Kasumi-1 (cell line): ENCODE results near the gene KCNN3.

Source experiments
- DNase-seq, 2 experiments: peaks; one replicate each; lab custom pipeline; 2025; lab: John Stamatoyannopoulos, UW

Gene KCNN3

DNA sequence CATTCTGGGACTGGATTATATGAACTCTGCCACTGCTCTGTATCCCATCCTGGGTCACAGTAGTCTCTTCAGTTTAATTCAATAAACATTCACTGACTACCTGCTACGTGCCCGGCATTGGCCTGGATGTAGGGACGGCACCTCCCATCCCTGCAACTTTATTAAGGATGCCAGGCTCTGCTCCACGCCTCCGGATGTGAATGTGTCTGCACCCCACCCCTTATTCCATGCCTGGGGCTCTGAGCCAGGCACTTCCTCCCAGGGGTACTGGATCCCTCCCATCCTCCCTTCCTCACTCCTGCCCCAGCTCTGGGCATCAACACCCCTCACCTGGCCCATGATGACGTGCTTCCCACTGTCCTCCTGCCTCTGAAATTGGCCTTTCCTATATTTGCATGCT, 53.7 kb downstream of the KCNN3 start:
- no peak for DNase-seq

DNA sequence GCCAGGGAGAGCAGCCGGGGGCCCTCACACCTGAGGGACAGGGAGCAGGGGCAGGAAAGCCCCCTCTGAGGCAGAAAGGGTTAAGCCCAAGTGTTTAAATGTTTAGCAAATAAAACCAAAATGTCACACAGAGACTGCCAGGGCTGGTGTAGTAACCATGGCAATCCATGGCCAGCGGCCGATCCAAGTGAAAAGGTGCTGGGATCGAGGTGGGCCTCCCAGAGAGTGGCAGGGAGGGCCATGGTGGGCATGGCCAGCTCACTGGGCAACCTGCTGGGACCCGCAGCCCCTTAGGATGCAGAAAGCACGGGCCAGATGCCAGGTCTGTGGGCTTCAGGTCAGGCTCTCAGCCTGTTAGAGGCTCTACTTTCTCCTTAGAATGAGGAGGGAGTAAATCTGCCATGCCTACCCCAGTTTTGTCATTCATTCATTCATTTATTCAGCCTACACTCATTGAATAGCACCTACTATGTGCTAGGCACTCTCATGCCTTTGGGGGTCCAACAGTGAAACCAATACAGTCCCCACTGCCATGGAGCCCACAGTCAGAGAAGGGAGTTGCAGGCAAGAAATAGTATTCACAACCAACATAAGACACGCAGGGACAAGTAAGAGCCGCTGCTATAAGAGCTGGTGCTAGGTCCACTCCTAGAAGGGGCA, 56.1 kb downstream of the KCNN3 start:
- DNase-seq, result no peak

DNA sequence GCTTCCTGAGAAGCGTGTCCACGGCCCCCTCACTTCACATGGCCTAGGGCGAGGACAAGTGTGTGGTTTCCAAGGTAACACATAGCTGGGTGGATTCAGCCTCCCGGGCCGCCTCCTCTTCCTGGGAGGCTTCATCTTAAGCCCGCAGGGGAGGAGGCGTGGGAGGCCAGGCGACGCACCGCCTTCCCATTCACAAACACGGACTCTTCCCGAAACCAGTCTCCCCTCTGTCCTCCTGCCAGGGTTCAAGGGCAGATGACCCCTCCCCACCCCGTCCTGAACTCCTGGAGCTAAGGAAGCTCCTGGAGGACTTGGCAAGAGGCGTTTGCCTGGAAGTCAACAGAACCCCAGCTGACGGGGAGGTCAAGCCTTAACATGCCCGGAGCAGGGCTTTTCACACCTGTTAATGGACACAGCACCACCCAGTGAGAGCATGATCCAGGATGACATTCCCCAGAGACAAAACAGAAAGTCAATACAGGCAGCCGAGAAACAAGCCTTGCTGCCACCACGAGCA, 56.7 kb downstream of the KCNN3 start:
- DNase-seq, result no peak

DNA sequence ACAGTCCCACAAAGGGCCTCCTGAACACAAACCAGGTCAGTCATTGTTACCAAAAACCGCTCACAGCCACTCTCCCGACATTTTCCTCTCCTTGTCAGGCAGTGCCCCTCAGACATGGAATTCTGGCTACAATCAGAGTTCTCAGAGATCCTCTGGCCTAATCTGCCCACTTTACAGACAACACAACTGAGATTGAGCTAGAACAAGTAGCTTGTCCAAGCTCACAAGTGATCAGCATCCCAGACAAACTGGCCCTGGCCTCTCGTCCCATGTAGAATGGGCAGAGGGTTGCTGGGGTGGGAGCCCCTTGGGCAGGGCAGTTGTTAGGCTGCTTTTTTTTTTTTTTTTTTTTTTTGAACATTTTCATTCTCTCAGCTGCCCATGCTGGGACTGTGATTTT, 57.2 kb downstream of the KCNN3 start:
- no peak for DNase-seq

DNA sequence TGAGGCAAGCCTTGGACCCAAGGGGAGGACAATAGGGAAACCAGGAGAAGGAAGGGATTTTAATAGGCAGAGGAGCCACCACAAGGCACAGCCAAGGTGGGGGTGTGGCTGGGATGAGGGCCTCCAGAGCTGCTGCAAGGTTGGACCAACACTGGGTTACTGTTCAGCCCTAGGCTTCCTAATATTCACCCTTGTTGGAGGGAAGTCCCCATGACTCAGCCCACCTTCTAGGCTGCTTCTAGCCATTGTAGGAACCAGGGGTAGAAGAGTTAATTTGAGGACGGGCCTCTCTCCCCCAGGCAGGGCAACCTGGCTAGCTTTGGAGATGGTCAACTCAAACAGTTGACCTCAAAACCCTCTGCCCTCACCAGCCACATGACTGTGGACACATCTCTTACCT, 59.5 kb downstream of the KCNN3 start:
- no peak for DNase-seq

DNA sequence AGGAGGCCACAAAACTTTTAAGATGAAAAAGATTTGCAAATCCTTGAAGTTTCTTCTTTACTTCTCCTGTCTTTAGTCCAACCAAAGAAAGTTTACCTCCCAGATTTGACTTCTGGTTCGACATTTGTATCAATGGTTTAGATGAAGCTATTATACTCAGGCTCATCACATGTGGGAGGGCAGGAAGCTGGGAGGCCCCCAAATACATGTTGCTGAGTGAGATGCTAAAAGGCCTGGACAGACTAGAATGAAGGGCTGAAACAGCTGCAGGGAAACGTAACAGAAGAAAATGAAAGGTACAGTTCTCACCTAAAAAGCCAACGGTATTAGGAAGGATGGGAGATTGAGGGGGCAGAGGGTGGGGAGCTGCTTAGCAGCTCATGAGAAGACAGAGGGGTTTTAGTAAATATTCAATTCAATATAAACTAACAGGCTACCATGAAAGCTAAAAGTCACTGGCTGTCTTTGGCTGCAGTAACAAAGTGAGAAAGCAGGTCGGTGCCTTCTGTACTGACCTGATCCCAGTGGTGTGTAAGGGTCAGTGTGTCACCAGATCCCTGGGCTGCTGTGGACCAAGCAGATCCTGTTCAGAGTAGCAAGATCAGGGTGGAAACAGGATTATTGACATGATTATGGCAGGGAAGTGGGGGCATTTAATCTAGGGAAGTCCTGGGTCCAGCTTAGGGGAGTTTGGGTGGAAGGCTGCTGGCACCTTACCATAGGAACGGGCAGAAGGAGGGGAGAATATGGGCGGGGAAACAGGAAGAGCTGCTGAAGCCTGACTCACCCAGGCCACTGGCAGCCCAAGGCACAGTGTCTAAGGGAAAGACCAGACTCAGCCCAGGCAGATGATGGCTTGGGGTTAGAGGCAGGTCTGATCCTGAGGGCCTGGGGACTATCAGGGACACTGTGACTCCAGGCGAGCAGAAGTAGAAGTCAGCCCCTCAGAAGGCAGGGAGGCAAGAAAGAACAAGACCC, 60.4 kb downstream of the KCNN3 start:
- peak; percentile 8 to 36 for DNase-seq

DNA sequence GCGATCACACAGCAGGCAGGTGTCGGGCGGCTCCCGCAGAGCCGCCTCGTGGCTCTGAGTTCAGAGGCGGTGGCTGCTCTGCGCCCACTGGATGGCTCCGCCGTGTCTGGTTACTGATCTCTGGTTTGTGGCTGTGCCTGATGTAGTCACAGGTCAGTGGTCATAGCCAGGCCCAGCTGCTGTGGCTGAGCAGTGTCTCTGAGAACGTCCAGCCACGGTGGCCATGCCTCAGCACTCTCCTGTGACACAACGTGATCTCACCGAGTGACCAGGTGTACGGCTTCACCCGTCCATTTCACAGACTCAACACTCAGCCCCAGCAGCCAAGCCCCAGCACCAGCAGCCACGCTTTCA, 61.2 kb downstream of the KCNN3 start:
- no peak for DNase-seq

DNA sequence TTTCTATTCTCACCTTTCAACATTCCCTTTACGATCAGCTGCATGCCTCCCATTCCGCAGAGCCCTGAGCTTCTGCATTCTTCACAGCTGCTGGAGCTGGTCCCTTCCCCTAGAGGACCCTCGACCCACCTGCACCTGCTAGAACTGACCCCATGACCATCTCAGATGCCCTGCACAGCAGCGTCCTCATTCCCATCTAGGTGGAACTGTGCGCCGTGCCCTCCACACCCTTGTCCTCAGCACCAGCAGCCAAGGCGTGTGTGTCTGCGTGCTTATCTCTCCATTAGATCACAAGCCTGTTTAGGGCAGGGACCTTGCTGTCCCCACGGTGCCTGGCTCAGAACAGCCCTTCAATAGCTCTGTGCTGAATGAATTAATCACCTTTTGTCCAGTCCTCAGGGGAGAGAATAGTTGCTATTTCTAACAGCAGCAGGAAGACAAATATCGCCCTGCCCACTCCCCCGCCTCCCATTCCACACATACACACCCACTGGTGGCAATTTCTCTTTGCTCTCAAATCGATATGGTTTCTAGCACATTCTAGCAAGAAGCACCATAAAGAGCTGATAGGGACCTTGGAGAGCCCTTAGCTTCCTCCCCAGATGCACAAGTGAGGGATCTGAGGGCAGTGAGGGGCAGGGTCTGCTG, 61.7 kb downstream of the KCNN3 start:
- DNase-seq, result no peak

DNA sequence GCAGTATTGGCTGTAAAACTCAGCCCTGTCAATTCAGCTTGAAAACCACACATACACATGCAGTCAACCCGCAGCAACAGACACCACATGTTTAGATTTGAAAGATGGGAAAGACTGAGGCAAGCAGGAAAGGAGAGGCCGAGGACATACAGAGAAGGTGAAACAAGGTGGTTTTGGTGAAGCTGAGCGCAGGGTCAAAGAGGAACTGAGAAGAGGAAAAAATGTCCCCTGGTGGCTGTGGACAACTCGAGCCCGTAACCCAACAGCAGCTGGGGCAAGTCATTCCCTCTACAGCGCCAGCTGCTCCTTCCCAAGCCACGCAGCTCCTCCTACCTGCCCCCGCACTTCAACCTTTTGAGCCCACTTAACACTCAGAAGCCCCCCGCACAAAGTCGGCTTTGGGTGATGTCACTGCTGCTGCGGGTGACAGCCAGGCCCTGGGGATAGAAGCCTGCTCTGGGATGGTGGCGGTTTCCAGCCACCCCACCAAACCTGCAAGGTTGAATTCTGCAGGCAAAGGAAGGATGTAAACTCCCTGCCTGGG, 63.0 kb downstream of the KCNN3 start:
- DNase-seq, result no peak

DNA sequence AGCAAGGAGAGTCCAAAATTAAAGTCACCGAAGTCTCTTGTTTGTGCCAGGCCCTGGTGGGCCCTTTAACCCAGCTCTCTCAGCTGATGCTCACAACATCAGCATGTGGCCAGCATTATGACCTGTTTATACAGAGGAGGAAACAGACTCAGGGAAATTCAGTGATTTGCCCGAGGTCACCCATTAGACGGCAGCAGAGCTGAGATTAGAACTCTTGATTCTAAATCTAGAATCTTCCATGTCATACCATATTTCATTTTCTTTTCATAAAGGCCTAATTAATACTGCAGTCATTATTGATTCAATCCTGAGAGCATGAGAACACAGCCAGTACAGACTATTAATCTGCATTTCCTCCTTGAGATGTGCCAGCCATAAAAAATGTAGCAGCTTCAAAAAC, 63.7 kb downstream of the KCNN3 start:
- DNase-seq, result no peak

DNA sequence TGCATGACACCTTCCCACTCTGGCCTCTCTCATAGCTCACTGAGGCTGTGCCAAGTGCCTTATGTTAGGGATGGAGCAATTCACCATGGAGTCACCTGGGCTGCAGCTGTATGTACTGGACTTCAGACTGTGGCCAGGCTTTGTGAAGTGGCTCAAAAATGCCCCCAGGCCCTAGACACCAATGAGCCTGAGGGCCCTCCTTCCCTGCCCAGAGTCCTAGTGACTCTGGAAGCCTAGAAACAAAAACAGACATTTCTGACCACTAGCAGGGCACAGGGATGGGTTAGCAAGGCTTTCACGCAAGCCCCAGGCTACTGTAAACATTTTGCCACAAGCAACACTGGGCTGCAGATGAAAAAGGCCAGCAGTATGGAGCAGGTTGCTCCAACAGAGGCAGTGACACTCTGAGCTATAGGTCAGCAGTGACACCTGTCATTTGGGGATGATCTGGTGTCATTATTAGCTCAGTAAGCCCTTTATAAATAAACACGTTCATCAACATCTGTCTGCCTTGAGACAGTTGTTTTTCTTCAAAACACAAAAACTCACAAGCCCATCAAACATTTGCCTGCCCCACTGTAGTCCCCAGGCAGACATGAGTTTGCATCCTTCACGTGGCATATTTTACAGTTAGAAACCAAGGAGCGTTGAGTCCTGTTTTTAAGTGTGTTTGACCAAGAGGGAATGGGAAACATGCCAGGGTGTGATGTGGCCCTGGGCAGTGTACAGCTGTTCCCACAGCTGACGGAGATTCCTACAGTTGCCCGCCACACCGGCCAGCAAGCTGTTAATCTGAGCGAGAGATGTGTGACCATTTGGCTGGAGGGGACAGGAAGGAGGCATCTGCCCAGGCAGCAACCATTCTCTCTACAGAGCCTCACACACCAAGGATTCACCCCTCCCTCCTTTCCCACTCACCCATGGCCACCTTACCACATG, 66.8 kb downstream of the KCNN3 start:
- DNase-seq, result no peak

DNA sequence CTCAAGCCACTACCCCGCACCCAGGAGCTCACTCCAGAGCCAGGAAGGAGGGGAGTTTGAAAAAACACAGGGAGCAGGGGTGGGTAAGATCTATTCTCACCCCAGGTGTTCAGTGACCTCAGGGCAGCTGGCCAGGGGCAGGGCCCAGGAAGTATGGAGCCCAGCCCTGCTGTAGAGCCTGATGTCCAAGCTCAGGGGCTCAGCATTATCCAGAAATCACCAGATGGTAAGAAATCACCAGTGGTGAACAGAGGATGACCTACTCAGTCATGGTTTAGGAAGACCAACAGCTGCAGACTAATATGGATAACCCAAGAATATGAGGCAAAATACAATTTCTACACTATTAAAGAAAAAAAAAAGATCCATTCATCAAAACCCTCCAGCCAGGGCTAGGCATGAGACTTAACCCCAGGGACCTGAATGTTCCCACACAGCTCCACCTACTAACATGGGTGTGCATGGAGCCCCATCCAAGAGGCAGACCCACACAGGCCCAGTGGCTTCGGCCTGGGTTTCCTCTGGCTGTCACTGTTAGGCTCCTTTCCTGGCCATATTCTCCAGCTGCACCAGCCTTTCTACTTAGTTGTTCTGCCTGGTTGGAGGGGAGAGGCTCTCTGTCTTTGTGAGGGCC, 67.6 kb downstream of the KCNN3 start:
- no peak for DNase-seq

DNA sequence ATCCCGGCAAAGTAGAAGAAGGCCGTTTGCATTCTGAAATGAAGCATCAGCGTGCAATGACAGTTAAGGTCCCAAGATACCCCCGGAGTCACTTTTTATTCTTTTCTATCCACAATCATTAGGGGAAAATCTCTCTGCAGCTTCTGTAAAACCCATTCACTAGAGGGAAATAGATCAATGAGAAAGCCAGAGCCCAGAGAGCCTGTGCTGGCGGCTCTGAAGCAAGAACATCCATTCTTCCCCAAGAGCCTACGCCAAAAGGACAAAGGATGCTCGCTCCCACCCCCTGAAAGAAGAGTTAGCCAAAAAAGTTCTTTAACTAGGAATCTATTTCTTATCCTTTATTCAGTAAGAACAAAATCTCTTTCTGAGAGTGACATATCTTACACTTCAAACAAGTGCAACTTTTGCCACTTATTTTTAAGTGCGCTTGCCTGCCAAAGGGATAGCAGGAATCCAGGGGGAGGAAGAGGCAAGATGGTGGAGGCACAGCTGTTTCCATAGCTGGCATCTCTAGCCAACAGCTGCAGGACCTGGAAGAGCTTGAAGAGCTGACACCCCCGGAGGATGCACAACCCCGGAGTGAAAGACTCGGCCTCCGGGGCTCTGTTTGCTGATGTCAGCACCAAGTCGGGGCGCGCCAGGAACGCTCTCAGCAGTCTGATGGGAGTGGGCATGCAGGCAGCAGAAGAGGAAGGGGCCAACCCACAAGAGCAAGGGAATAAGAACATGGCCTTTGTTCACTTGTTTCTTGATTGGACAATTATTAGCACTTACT, 68.7 kb downstream of the KCNN3 start:
- no peak for DNase-seq

DNA sequence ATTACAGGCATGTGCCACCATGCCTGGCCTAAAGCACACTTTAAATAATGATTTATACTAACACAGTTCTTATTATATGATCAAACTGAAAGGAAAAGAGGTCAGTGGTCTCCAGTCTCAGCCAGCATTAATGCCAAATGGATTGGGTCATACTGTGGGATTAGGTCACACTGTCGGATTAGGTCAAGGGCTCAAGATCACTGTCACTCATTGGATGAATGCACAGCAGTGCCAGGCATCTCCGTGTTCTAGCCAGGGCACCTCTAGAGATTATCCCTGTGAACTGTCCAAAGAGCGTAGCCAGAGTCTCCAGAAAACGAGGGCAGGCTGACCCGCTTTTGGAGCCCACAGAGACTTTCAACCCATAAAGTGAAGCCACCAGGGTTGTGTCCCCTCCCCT, 70.9 kb downstream of the KCNN3 start:
- DNase-seq, result no peak

DNA sequence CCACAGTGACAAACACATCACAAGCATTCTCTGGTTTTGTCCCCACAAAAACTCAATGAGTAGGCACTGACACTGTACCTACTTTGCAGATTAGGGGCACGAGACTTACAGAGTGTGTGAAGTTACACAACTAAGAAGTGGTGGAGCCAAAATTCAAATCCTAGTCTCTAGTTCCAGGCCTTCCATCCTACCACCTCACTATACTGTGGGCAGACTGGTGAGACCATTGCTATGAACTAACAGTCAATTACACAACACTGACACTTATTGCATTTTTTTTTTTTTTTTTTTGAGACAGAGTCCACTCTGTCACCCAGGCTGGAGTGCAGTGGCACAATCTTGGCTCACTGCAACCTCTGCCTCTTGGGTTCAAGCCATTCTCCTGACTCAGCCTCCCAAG, 71.4 kb downstream of the KCNN3 start:
- no peak for DNase-seq

DNA sequence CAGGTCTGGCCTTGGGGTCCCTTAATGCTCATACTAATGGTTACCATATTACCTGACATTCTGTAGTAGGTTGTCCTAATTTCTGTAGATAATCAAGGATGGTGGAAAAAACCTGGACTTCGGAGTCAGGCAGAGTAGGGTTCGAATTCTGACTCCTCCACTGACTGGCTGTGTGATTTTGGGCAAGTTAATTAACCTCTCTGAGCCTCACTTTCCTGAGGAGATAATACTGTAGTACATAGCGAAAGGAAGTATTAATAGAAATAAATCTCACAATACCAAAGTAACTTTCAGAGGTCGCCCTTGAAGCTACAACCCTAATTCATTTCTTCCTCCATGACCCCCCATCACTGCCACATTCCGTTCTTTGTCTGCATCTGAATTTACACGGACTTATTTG, 72.9 kb downstream of the KCNN3 start:
- no peak for DNase-seq

DNA sequence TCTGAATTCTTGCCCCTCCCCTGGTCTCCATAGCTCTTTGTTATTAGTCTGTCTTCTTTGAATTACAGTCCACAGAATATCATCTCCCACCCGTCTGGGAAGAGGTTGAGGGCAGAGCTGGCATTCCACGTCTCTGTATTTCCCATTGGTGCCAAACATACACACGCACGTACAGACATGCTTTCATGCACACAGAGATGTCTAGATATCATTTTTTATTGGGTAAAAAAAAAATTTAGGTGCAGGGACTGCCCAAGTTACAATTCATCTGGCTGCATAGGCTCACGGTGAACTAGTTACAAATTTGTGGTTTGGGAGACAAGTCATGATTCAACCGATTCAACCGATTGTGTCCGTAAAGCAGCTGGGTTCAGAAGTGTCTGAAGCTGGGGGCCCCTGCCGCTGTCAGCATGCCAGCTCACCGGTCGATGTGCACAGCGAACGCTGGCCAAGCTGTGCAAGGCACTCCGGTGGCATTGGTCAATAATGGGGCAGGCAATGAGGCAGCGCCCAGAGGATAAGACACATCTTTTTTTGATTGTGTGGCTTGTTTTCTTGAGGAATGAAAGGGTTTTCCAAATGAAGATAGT, 73.7 kb downstream of the KCNN3 start:
- DNase-seq, result no peak

DNA sequence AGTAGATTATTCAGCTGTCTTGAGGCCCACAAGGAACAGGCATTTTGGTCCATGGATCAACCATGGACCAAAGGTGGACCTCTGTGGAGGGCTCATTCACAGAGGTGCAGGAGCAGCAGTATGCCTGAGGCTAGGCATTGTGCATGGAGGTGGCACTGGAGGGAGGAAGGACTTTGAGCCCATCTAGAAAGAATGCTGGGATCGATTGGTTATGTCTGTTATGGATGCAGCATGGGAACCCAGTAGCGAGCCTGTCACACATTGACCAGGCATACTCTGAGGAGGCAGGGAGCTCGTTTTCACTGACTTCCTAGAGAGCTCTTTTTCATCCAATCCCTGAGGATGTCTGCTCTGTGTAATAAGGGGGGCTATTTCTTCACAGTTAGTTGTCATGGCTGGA, 75.5 kb downstream of the KCNN3 start:
- no peak for DNase-seq

DNA sequence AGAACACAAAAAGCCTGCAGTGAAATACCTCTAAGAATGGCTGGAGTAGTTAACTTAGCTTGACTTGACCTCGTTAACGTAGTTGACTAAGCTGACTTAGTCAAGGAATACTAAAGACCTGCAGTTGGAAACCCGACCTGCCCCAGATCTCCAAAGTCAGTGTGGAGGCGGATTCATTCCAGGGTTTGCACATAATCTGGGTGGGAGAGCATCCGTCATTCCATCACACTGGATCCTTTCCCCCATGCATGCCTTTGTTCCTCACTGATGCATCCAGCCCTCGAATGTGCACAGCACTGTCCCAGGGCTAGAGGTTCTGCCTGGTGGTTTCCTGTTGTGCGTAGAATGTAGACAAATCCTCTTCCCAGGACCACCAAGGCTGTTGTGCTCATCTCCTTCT, 76.4 kb downstream of the KCNN3 start:
- no peak for DNase-seq

DNA sequence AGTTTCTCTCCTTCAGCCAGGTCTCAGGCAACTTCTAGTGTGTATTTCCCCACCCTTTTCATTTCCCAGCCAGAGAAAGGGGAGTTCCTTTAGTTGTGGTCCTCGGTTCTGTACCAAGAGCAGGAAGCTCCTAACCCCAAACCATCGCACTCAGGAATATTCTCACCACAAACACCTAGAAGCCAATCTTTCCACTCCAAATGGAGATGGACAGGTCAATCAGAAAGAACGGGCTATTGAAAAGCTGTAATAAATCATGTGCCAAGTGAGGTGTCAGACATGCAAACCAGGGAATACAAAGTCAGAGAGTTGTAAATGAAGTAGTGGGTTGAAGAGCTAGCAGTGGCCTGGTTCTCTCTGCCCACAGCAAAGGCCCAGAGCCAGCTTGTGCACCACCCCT, 77.2 kb downstream of the KCNN3 start:
- DNase-seq, result no peak
